ENCODE measurements around the gene HS3ST4.

HS3ST4 gene

DNA sequence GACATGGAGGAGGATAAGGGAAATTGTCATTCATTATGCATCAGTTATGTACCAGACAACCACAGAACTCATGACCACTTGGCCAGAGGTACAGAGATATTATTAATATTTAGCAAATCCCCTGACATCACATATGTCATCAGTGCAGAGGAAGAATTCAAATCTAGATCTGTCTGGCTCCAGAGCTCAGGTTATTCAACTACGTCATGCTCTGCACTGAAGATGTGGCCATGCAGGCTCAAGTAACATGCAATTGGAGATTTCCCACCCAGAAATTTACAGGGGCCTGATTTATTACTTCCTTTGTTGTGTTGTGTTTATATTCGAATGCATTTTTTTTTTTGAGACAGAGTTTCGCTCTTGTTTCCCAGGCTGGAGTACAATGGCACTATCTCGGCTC, 224.3 kb downstream of the HS3ST4 start:
- Histone ChIP-seq H3K9me3 (no peaks in the 10 kb centered on the region), H3K4me1 (no peaks in the 10 kb centered on the region), H3K27ac (no peak overlapping the region), H3K36me3 (no peaks in the 10 kb centered on the region), H3K27me3 (peaks cover 0 to 3% of the 10 kb centered on the region in 2 donors), H3K4me3 (no peak overlapping the region)
- DNase-seq: no peak
- intact Hi-C loops (cut with DNase I; ENCODE audit: low total_unique reads): no loop called here
- TF ChIP-seq, protein P1, sequence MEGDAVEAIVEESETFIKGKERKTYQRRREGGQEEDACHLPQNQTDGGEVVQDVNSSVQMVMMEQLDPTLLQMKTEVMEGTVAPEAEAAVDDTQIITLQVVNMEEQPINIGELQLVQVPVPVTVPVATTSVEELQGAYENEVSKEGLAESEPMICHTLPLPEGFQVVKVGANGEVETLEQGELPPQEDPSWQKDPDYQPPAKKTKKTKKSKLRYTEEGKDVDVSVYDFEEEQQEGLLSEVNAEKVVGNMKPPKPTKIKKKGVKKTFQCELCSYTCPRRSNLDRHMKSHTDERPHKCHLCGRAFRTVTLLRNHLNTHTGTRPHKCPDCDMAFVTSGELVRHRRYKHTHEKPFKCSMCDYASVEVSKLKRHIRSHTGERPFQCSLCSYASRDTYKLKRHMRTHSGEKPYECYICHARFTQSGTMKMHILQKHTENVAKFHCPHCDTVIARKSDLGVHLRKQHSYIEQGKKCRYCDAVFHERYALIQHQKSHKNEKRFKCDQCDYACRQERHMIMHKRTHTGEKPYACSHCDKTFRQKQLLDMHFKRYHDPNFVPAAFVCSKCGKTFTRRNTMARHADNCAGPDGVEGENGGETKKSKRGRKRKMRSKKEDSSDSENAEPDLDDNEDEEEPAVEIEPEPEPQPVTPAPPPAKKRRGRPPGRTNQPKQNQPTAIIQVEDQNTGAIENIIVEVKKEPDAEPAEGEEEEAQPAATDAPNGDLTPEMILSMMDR (IDR thresholded peaks at IDR 0.05): no peak

DNA sequence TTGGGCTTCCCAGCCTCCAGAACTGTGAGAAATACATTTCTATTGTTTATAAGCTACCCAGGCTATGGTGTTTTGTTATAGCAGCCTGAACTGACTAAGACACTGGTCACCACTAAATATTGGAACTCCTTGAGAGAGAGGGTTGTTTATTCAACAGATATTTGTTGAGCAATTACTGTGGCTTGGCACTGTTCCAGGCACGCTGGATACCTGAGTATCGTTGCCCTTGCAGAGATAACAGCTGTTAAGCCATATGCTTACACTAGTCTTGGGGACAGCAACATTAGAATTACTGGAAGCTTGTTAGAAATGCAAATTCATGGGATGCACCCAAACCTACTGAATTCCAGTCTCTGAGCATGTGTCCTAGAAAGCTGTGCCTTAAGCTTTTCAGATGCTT, 230.7 kb downstream of the HS3ST4 start:
- H3K27me3 ChIP-seq: no peaks in the 10 kb centered on the region
- intact Hi-C loops (cut with DNase I; ENCODE audit: low total_unique reads): no loop called here
- no peaks in the 10 kb centered on the region for H3K9me3 ChIP-seq
- H3K4me1 ChIP-seq: no peaks in the 10 kb centered on the region
- no peak for DNase-seq
- H3K4me3 ChIP-seq: no peak overlapping the region
- no peak overlapping the region for H3K27ac ChIP-seq
- TF ChIP-seq, protein P1 (IDR thresholded peaks at IDR 0.05): no peak
- no peaks in the 10 kb centered on the region for H3K36me3 ChIP-seq

DNA sequence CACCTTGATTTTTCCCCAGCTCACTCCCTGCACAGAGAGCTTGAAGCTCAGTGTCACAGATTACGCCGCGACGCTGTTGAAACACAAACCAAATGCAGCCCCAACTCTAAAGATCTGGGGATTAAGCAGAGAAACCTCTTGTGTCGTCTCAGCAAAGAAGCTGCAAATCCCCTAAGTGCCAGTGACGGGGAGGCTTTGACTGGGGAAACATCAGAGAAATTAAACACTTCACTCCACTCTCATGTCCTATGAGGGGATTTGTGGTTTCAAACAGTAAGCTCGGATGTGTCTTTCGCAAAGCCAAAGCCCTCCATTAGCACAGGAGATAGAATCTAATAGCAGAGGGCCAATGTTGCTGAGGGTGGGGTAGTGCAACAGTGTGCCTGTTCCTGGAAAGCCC, 233.7 kb downstream of the HS3ST4 start:
- Histone ChIP-seq H3K9me3 (no peaks in the 10 kb centered on the region), H3K4me1 (no peaks in the 10 kb centered on the region), H3K27ac (no peak overlapping the region), H3K4me3 (no peak overlapping the region), H3K36me3 (no peaks in the 10 kb centered on the region), H3K27me3 (no peaks in the 10 kb centered on the region)
- no peak for DNase-seq
- intact Hi-C loops (cut with DNase I; ENCODE audit: low total_unique reads): no loop called here
- TF ChIP-seq, protein P1 (IDR thresholded peaks at IDR 0.05): no peak

DNA sequence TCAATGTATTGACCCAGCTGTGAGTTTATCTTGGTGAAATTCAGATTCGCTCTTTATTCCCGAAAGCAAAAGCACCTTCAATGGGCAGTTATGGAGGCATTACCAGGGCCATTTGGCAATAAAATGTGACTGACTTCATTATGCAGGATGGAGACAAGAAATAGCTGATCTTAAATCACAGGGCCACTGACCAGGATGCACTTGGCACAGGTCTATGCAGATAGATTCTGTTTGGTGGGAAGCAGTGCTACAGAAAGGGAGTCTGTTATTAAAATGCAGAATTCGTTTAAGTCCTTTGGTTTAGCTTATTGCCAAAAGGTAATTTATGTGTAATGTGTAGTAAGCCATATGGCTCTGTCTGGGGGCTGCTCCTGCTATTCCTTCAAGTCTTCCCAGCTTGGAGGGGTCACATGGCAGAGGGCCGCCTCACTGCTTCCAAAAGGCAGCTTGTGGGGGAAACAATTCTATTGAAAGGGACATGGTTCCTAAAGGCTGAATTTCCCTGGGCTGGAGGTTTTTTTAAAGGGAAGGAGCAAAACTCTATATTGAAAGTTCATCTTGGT, 239.8 kb downstream of the HS3ST4 start:
- intact Hi-C loops (cut with DNase I; ENCODE audit: low total_unique reads): loop anchor here (10.0 kb wide), 1 partner anchor 617 kb away; no protein-coding TSS in a partner anchor
- no peak for DNase-seq
- H3K4me1 ChIP-seq: no peaks in the 10 kb centered on the region
- H3K27ac ChIP-seq: no peak overlapping the region
- TF ChIP-seq, protein P1 (IDR thresholded peaks at IDR 0.05): no peak
- no peaks in the 10 kb centered on the region for H3K27me3 ChIP-seq
- H3K36me3 ChIP-seq: no peaks in the 10 kb centered on the region
- H3K9me3 ChIP-seq: no peaks in the 10 kb centered on the region
- H3K4me3 ChIP-seq: no peak overlapping the region

DNA sequence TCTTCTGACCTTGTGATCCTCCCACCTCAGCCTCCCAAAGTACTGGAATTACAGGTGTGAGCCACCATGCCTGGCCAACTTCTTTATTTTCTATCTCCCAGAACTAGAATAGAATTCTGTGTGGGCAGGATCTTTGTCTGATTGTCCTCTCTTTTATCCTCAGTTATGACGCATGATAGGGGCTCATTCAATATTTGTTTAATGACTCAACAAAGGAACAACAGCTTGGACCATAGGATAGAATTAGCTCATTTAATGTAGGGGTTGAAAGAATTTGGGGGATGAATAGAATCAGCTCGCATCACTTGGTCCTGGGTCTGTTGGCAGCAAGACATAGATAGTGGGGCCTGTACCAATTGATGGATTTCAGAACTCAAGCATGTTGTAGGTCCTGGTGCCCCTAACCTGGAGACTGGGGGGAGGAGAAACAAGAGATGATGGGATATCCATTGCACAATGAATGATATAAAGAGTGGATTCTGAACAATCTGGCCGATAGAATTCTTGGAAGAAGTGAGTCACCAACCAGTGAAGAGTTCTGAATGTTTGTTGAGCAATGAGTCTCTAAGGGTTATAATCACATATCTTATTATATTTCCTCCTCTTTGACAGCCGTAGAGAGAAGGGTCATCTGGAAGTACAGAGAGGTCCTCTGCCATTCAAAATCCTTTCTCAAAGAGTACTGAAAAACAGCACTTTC, 250.2 kb downstream of the HS3ST4 start:
- Histone ChIP-seq H3K4me3 (no peak overlapping the region), H3K27ac (no peak overlapping the region), H3K9me3 (no peaks in the 10 kb centered on the region), H3K4me1 (no peaks in the 10 kb centered on the region), H3K27me3 (no peaks in the 10 kb centered on the region), H3K36me3 (no peaks in the 10 kb centered on the region)
- DNase-seq: no peak
- intact Hi-C loops (cut with DNase I; ENCODE audit: low total_unique reads): no loop called here
- TF ChIP-seq, protein P1 (IDR thresholded peaks at IDR 0.05): no peak

All from tibial artery (tissue), 4 donors.